Panc1 (cell line): ENCODE data around the gene DPT.

ENCODE experiments used
- CTCF ChIP-seq: fragments of 450-650 bp; IDR thresholded peaks from 2 replicates; pipeline ENCODE4 v1.5.1; 2017; ENCODE audit warnings: mild to moderate bottlenecking
- REST ChIP-seq, 2 experiments: IDR thresholded peaks; 2 replicates each; pipeline ENCODE4 v1.6.1; 2011 to 2012; ENCODE audit warnings: low read depth in 2 of 2, control low read depth in 1 of 2, low read length in 1 of 2, mild to moderate bottlenecking in 1 of 2, moderate library complexity in 1 of 2; ENCODE audit not compliant: insufficient read depth in 1 of 2
- SIN3A ChIP-seq: IDR thresholded peaks from 2 replicates; pipeline ENCODE4 v1.6.1; 2012; ENCODE audit warnings: low read depth, mild to moderate bottlenecking, low read length, moderate library complexity, borderline replicate concordance; ENCODE audit not compliant: insufficient read depth

- TF ChIP-seq CTCF (no peak), REST (IDR thresholded peaks at IDR 0.05; ENCODE audit: insufficient read depth in 1 of 2, low read depth in 2 of 2, low read length in 1 of 2) (no peak), SIN3A (no peak)
These were observed 22.5 kb downstream of the DPT start for GRCh38 chr1:168706391-168706992.
